ENCODE data around the gene HIBCH. TPM values are rescaled to one million over a fixed set of nuclear protein-coding genes. Genes with fewer than 3 reads are reported as not detected.

The HIBCH gene
- total and polyA plus RNA-seq, 9 of the 15 experiments (the other 6 are each of a cell fraction or from before 2014, with no cell fraction given), result 17.0 to 65.4 (median 28.3) TPM

DNA sequence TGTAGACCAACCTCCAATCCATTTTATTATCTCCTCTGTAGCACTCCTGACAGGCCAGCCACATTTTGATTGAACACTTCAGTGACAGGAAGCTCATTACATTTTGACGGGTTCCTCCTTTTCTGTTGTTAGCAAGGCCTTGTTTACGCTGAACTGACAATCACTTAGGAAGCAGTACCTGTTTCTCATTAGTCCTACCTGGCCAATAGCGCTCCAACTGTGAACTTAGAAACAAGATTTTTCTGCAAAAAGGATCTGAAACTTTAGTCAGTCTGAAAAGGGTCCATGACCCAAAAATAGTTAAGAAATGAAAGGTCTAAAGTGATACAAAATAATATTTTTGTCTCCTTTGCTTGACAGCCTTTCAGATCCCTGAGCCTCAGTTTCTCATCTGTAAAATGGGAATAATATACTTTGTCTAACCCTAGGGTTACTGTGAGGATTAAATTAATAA is 137.5 kb downstream of the HIBCH start (continued):
- TF ChIP-seq, protein P1, sequence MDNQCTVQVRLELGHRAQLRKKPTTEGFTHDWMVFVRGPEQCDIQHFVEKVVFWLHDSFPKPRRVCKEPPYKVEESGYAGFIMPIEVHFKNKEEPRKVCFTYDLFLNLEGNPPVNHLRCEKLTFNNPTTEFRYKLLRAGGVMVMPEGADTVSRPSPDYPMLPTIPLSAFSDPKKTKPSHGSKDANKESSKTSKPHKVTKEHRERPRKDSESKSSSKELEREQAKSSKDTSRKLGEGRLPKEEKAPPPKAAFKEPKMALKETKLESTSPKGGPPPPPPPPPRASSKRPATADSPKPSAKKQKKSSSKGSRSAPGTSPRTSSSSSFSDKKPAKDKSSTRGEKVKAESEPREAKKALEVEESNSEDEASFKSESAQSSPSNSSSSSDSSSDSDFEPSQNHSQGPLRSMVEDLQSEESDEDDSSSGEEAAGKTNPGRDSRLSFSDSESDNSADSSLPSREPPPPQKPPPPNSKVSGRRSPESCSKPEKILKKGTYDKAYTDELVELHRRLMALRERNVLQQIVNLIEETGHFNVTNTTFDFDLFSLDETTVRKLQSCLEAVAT (IDR thresholded peaks at IDR 0.05), result 0 out of 4 replicates have a peak, but pooled peaks of 1 of the 2 experiments have one; percentile 49
- TF ChIP-seq ZNF766 (CRISPR knock-in tag; conservative IDR thresholded peaks at IDR 0.05), result no peak
- TF ChIP-seq, protein P2, sequence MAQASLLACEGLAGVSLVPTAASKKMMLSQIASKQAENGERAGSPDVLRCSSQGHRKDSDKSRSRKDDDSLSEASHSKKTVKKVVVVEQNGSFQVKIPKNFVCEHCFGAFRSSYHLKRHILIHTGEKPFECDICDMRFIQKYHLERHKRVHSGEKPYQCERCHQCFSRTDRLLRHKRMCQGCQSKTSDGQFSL (CRISPR knock-in tag; IDR thresholded peaks at IDR 0.05), result no peak
- TF ChIP-seq, protein P2 (tag; IDR thresholded peaks at IDR 0.05), result no peak
- no peak for TF ChIP-seq ELF1 (tag; IDR thresholded peaks at IDR 0.05)
- no peak for TF ChIP-seq HNRNPUL1 (IDR thresholded peaks at IDR 0.05; ENCODE audit: low read length)
- TF ChIP-seq, protein P3, sequence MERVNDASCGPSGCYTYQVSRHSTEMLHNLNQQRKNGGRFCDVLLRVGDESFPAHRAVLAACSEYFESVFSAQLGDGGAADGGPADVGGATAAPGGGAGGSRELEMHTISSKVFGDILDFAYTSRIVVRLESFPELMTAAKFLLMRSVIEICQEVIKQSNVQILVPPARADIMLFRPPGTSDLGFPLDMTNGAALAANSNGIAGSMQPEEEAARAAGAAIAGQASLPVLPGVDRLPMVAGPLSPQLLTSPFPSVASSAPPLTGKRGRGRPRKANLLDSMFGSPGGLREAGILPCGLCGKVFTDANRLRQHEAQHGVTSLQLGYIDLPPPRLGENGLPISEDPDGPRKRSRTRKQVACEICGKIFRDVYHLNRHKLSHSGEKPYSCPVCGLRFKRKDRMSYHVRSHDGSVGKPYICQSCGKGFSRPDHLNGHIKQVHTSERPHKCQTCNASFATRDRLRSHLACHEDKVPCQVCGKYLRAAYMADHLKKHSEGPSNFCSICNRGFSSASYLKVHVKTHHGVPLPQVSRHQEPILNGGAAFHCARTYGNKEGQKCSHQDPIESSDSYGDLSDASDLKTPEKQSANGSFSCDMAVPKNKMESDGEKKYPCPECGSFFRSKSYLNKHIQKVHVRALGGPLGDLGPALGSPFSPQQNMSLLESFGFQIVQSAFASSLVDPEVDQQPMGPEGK (CRISPR knock-in tag; IDR thresholded peaks at IDR 0.05; ENCODE audit: borderline replicate concordance), result no peak
- TF ChIP-seq, protein P4, sequence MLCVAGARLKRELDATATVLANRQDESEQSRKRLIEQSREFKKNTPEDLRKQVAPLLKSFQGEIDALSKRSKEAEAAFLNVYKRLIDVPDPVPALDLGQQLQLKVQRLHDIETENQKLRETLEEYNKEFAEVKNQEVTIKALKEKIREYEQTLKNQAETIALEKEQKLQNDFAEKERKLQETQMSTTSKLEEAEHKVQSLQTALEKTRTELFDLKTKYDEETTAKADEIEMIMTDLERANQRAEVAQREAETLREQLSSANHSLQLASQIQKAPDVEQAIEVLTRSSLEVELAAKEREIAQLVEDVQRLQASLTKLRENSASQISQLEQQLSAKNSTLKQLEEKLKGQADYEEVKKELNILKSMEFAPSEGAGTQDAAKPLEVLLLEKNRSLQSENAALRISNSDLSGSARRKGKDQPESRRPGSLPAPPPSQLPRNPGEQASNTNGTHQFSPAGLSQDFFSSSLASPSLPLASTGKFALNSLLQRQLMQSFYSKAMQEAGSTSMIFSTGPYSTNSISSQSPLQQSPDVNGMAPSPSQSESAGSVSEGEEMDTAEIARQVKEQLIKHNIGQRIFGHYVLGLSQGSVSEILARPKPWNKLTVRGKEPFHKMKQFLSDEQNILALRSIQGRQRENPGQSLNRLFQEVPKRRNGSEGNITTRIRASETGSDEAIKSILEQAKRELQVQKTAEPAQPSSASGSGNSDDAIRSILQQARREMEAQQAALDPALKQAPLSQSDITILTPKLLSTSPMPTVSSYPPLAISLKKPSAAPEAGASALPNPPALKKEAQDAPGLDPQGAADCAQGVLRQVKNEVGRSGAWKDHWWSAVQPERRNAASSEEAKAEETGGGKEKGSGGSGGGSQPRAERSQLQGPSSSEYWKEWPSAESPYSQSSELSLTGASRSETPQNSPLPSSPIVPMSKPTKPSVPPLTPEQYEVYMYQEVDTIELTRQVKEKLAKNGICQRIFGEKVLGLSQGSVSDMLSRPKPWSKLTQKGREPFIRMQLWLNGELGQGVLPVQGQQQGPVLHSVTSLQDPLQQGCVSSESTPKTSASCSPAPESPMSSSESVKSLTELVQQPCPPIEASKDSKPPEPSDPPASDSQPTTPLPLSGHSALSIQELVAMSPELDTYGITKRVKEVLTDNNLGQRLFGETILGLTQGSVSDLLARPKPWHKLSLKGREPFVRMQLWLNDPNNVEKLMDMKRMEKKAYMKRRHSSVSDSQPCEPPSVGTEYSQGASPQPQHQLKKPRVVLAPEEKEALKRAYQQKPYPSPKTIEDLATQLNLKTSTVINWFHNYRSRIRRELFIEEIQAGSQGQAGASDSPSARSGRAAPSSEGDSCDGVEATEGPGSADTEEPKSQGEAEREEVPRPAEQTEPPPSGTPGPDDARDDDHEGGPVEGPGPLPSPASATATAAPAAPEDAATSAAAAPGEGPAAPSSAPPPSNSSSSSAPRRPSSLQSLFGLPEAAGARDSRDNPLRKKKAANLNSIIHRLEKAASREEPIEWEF (CRISPR knock-in tag; IDR thresholded peaks at IDR 0.05), result no peak
- TF ChIP-seq FOXP1 (CRISPR knock-in tag; IDR thresholded peaks at IDR 0.05), result no peak

All from K562 (cell line).